Measurements from ENCODE around the gene MAD2L2.

Gene MAD2L2

DNA sequence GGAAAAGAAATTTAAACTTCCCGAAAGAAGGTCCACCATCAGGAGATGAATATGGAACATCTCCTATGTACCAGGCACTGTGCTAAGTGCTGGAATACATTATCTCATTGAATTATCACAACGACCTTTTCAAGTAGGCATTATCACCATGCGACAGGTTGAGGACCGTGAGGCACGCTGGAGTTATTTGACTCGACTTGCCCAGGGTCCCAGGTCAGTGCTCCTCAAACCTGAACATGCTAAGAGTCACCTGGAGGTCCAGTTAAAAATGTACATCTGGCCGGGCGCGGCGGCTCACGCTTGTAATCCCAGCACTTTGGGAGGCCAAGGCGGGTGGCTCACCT lies 39.1 kb upstream of the MAD2L2 start:
- no peak for TF ChIP-seq POLR2AphosphoS5 (IDR thresholded peaks at IDR 0.05; ENCODE audit: low read depth, low read length)
- no peak for TF ChIP-seq REST (IDR thresholded peaks at IDR 0.05; ENCODE audit: insufficient read depth in 1 of 2, low read depth in 2 of 2, low read length in 2 of 2)
- no peak for TF ChIP-seq SIN3A (IDR thresholded peaks at IDR 0.05; ENCODE audit: borderline replicate concordance, insufficient read depth, low read length)
- no peak for TF ChIP-seq FOXP2 (optimal IDR thresholded peaks at IDR 0.05; ENCODE audit: borderline replicate concordance, extremely low read depth, extremely low read length, insufficient read depth)
- TF ChIP-seq TAF1 (IDR thresholded peaks at IDR 0.05; ENCODE audit: borderline replicate concordance, insufficient read depth, low read length) = no peak

GRCh38 chr1:11719313-11720032 lies 38.5 kb upstream of the MAD2L2 start:
- TF ChIP-seq POLR2AphosphoS5 (IDR thresholded peaks at IDR 0.05; ENCODE audit: low read depth, low read length) (no peak), FOXP2 (optimal IDR thresholded peaks at IDR 0.05; ENCODE audit: borderline replicate concordance, extremely low read depth, extremely low read length, insufficient read depth) (no peak), TAF1 (IDR thresholded peaks at IDR 0.05; ENCODE audit: borderline replicate concordance, insufficient read depth, low read length) (no peak), SIN3A (IDR thresholded peaks at IDR 0.05; ENCODE audit: borderline replicate concordance, insufficient read depth, low read length) (no peak), REST (IDR thresholded peaks at IDR 0.05; ENCODE audit: insufficient read depth in 1 of 2, low read depth in 2 of 2, low read length in 2 of 2) (no peak)

GRCh38 chr1:11714831-11715575 lies 34.1 kb upstream of the MAD2L2 start:
- TF ChIP-seq REST (IDR thresholded peaks at IDR 0.05; ENCODE audit: insufficient read depth in 1 of 2, low read depth in 2 of 2, low read length in 2 of 2) (no peak), POLR2AphosphoS5 (IDR thresholded peaks at IDR 0.05; ENCODE audit: low read depth, low read length) (no peak), TAF1 (IDR thresholded peaks at IDR 0.05; ENCODE audit: borderline replicate concordance, insufficient read depth, low read length) (no peak), SIN3A (IDR thresholded peaks at IDR 0.05; ENCODE audit: borderline replicate concordance, insufficient read depth, low read length) (no peak), FOXP2 (optimal IDR thresholded peaks at IDR 0.05; ENCODE audit: borderline replicate concordance, extremely low read depth, extremely low read length, insufficient read depth) (no peak)

- TF ChIP-seq REST (IDR thresholded peaks at IDR 0.05; ENCODE audit: insufficient read depth in 1 of 2, low read depth in 2 of 2, low read length in 2 of 2) = no peak
- no peak for TF ChIP-seq TAF1 (IDR thresholded peaks at IDR 0.05; ENCODE audit: borderline replicate concordance, insufficient read depth, low read length)
- TF ChIP-seq FOXP2 (optimal IDR thresholded peaks at IDR 0.05; ENCODE audit: borderline replicate concordance, extremely low read depth, extremely low read length, insufficient read depth) = no peak
- no peak for TF ChIP-seq SIN3A (IDR thresholded peaks at IDR 0.05; ENCODE audit: borderline replicate concordance, insufficient read depth, low read length)
- no peak for TF ChIP-seq POLR2AphosphoS5 (IDR thresholded peaks at IDR 0.05; ENCODE audit: low read depth, low read length)
Measured at GRCh38 chr1:11713095-11713494, 32.1 kb upstream of the MAD2L2 start.

Data from PFSK-1 (cell line).